Heart left ventricle (tissue), 13 donors: ENCODE measurements around the gene CSF3R.

Experiments used
- POLR2A ChIP-seq, 2 donors: fragments of 450-650 bp; IDR thresholded peaks; one replicate each; pipeline ENCODE4 v1.6.1; 2017; ENCODE audit warnings: antibody characterized with exemption in 2 of 2, mild to moderate bottlenecking in 2 of 2, moderate library complexity in 2 of 2
- TF ChIP-seq, protein P1 (sequence below), 12 donors: fragments of 200-600 bp; sonication (generic) in 4 of 12; IDR thresholded peaks; one replicate each; pipeline versions ENCODE4 v1.5.0 to v1.8.0; 2018 to 2022; ENCODE audit warnings: antibody characterized with exemption in 12 of 12, mild to moderate bottlenecking in 5 of 12
- donor health status: ischemic (EF 13 %, LVEDD 7.1; RV severe dilation, severe dysfunction).
- donor health status: DM: no; HTN: yes; CAD: no.
- donor health status: DM: no; HTN: no; CAD: no.
- donor health status: ischemic (EF 25% LVEDD 6.9; RV normal size, moderate dysfunction).
- donor health status: ischemic (EF 25% LVEDD 5.7; RV mildly dilated, moderate dysfunction).
- donor health status: ischemic (EF 35%, LVEDD 5.7; RV mildly dilated, moderate dysfunction).
- donor health status: nonischemic (EF 11% LVEDD 7.7; RV severe dilation, severe dysfunction).
- donor health status: DM: yes; HTN: yes; CAD: no.
- donor health status: PGD.
- donor health status: ischemic (EF 29% LVEDD 5.4; RV normal size, mild dysfunction).
- donor health status: nonischemic (EF 23%, LVEDD 6.1; RV moderate dilation, normal function).

DNA sequence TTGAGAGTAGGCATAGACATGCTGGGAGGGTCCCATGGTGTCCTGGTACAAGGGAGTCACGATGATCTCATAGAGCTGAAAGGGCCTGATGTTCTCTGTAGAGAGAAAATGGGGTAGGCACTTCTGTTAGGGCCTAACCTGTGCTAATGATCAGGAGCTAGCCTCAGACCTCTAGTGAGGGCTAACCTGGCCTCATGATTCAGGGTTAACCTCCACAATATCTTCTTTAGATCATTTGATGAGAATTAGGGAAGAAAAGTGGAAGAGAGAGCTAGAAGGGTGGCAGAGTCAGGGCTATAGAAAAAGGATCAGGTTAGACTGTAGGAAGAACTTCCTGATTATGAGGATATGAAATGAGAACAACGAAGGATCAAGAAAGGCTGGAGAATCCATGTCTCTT, 13.6 kb downstream of the CSF3R start:
- no peak for TF ChIP-seq POLR2A (IDR thresholded peaks at IDR 0.05)
- TF ChIP-seq, protein P1, sequence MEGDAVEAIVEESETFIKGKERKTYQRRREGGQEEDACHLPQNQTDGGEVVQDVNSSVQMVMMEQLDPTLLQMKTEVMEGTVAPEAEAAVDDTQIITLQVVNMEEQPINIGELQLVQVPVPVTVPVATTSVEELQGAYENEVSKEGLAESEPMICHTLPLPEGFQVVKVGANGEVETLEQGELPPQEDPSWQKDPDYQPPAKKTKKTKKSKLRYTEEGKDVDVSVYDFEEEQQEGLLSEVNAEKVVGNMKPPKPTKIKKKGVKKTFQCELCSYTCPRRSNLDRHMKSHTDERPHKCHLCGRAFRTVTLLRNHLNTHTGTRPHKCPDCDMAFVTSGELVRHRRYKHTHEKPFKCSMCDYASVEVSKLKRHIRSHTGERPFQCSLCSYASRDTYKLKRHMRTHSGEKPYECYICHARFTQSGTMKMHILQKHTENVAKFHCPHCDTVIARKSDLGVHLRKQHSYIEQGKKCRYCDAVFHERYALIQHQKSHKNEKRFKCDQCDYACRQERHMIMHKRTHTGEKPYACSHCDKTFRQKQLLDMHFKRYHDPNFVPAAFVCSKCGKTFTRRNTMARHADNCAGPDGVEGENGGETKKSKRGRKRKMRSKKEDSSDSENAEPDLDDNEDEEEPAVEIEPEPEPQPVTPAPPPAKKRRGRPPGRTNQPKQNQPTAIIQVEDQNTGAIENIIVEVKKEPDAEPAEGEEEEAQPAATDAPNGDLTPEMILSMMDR (IDR thresholded peaks at IDR 0.05), result no peak
